ENCODE measurements around the gene ATP5F1D. TPM values are rescaled to one million over a fixed set of nuclear protein-coding genes. Genes with fewer than 3 reads are reported as not detected.

Gene ATP5F1D
- total RNA-seq, 1 experiment from 2014 or later = 179 TPM

DNA sequence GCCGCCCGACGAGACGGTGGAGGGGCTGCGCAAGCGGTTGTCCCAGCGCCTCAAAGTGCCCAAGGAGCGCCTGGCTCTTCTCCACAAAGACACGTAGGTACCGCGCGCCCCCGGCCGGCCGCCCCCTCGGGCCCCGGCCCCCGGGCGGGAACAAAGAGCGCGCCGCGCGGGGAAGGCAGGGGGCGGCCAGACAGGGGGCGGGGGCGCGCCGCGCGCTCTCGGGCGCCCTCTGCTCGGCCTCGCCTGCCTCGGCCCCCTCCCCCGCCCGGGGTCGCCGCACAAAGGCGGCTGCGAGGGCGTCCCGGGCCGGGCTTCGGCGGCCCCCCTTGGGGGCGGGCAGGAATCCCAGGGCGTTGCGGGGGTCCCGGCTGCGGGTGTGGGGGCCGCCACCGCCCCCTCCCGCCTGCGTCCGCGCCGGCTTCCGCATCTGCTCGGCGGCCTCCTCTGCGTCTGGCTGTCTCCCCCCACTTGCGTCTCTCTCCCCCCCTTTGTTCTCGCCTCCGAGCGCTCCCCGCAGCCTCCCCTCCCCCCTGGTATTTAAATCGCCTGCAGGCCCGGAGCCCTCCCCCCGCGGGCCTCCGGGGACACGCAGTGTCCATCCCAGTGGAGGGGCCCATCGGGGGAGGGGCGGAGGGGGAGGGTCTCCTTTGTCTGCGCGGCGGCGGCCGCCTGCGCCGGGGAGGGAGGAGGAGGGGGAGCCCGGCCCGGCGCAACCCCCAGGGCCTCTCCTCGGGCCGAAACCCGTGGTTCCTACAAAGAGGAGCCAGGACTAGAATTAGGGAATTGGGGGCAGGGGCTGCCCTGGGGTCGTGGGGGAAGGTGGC is 9.1 kb downstream of the ATP5F1D start:
- no peak for DNase-seq
- TF ChIP-seq, protein P1, sequence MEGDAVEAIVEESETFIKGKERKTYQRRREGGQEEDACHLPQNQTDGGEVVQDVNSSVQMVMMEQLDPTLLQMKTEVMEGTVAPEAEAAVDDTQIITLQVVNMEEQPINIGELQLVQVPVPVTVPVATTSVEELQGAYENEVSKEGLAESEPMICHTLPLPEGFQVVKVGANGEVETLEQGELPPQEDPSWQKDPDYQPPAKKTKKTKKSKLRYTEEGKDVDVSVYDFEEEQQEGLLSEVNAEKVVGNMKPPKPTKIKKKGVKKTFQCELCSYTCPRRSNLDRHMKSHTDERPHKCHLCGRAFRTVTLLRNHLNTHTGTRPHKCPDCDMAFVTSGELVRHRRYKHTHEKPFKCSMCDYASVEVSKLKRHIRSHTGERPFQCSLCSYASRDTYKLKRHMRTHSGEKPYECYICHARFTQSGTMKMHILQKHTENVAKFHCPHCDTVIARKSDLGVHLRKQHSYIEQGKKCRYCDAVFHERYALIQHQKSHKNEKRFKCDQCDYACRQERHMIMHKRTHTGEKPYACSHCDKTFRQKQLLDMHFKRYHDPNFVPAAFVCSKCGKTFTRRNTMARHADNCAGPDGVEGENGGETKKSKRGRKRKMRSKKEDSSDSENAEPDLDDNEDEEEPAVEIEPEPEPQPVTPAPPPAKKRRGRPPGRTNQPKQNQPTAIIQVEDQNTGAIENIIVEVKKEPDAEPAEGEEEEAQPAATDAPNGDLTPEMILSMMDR (conservative IDR thresholded peaks at IDR 0.05) = no peak; the same call in 2 of the 3 replicates
- no peak overlapping the region for H3K4ac ChIP-seq (ENCODE audit: low read depth, low read length)
- no peak overlapping the region for H2AK5ac ChIP-seq (ENCODE audit: insufficient read length, low read length)
- no peaks in the 10 kb centered on the region for H4K20me1 ChIP-seq (ENCODE audit: control insufficient read depth, insufficient read depth, insufficient read length)
- no peak overlapping the region for H4K91ac ChIP-seq (ENCODE audit: insufficient read length, low read depth, low read length)
- H3K4me1 Mint-ChIP-seq = peaks cover 0 to 20% of the 10 kb centered on the region in 2 experiments; a peak in 1 of 4 replicates
- H3K79me1 ChIP-seq (ENCODE audit: insufficient read depth, low read depth, low read length, poor library complexity, severe bottlenecking) = no peaks in the 10 kb centered on the region
- H3T11ph ChIP-seq (ENCODE audit: low read length) = no peak overlapping the region
- no peaks in the 10 kb centered on the region for H3K27me3 ChIP-seq (ENCODE audit: insufficient read depth, low read length)
- no peak overlapping the region for H3K56ac ChIP-seq (ENCODE audit: insufficient read length, low read depth, low read length)
- H2BK120ac ChIP-seq (ENCODE audit: low read depth, low read length, poor library complexity, severe bottlenecking) = no peak overlapping the region
- H3K9me3 Mint-ChIP-seq = no peaks in the 10 kb centered on the region; a peak in 1 of 5 replicates
- H3K79me2 ChIP-seq (ENCODE audit: insufficient read depth, low read length) = peaks cover 11% of the 10 kb centered on the region; the same call in 1 of the 2 replicates
- H3K4me2 ChIP-seq (ENCODE audit: insufficient read depth, insufficient read length, low read length) = peak overlapping the region; percentile 70
- H3K9me3 ChIP-seq (ENCODE audit: control insufficient read depth, low read depth, low read length) = no peaks in the 10 kb centered on the region
- peak overlapping the region; percentile 84 to 90 for H3K4me3 Mint-ChIP-seq
- H3K18ac ChIP-seq (ENCODE audit: insufficient read length, low read depth, low read length) = no peak overlapping the region
- peak overlapping the region; percentile 89 for H3K14ac ChIP-seq (ENCODE audit: insufficient read depth, low read length)
- no peak overlapping the region for H2AFZ ChIP-seq (ENCODE audit: low read length)
- no CpG with 5 or more reads among the region's 90 CpGs for WGBS (ENCODE audit: extremely low coverage, insufficient read length, low lambda C conversion rate)
- H2BK20ac ChIP-seq (ENCODE audit: low read depth, low read length, poor library complexity, severe bottlenecking) = no peak overlapping the region
- peak overlapping the region; percentile 73 for H3K9ac ChIP-seq (ENCODE audit: extremely low read depth, insufficient read length, low read length)
- H3K27me3 Mint-ChIP-seq (ENCODE audit: low read depth) = no peaks in the 10 kb centered on the region
- no peak overlapping the region for H2BK15ac ChIP-seq (ENCODE audit: low read depth, low read length)
- no peak overlapping the region for H4K5ac ChIP-seq (ENCODE audit: insufficient read length, low read depth, low read length)
- H3K27ac Mint-ChIP-seq = peak overlapping the region; percentile 84 to 94 (median 92); a peak in 3 of 7 replicates
- H3K4me1 ChIP-seq (ENCODE audit: insufficient read depth, low read length) = no peaks in the 10 kb centered on the region; the same call in 1 of the 2 replicates
- no peak overlapping the region for H2BK5ac ChIP-seq (ENCODE audit: insufficient read length, low read length)
- no peak overlapping the region for H2BK12ac ChIP-seq (ENCODE audit: insufficient read length, low read depth, low read length)
- peaks cover 16 to 38% (median 29%) of the 10 kb centered on the region in 3 experiments; a peak in 6 of 7 replicates for H3K36me3 Mint-ChIP-seq (ENCODE audit: insufficient read depth in 1 of 3, low read depth in 3 of 3)
- H4K8ac ChIP-seq (replicated peaks; ENCODE audit: insufficient read length, low read depth, low read length) = no peak overlapping the region
- no peak overlapping the region for H3K23ac ChIP-seq (ENCODE audit: insufficient read length, low read depth, low read length)
- peaks cover 12% of the 10 kb centered on the region for H3K23me2 ChIP-seq (ENCODE audit: insufficient read length, low read depth, low read length, poor library complexity, severe bottlenecking)
- H3K27ac ChIP-seq (ENCODE audit: insufficient read length, low read depth, low read length) = no peak overlapping the region

All from H9 (cell line).